K562 (cell line): ENCODE results near the gene ADGRG1. TPM values are rescaled to one million over a fixed set of nuclear protein-coding genes. Genes with fewer than 3 reads are reported as not detected.

Experiments
- BRF1 ChIP-seq: IDR thresholded peaks from 3 replicates; pipeline ENCODE4 v1.6.1; 2011; ENCODE audit warnings: borderline replicate concordance, mild to moderate bottlenecking; ENCODE audit not compliant: insufficient read length; ENCODE audit errors: extremely low read depth
- FOXK2 ChIP-seq, 2 experiments: fragments of 450-650 bp; IDR thresholded peaks in 1 of 2; conservative IDR thresholded peaks in 1 of 2; 2 replicates each; pipeline ENCODE4 v1.6.1; 2016; ENCODE audit warnings: low read depth in 2 of 2, mild to moderate bottlenecking in 1 of 2
- ILK ChIP-seq: fragments of 450-650 bp; IDR thresholded peaks from 2 replicates; pipeline ENCODE4 v1.6.1; 2016; ENCODE audit warnings: missing genetic modification characterization, low read depth, mild to moderate bottlenecking, missing compliant biosample characterization, moderate library complexity, borderline replicate concordance
- NBN ChIP-seq: fragments of 450-650 bp; IDR thresholded peaks from 2 replicates; pipeline ENCODE4 v1.6.1; 2016; ENCODE audit warnings: low read depth, mild to moderate bottlenecking
- NFE2 ChIP-seq: IDR thresholded peaks from 2 replicates; pipeline ENCODE4 v1.6.1; 2014; ENCODE audit warnings: antibody characterized with exemption, low read depth
- NONO ChIP-seq, 2 experiments: fragments of 200-400 bp in 1 of 2; fragments of 450-650 bp in 1 of 2; formaldehyde crosslinking in 1 of 2; IDR thresholded peaks; 2 replicates each; pipeline ENCODE4 v1.6.1; 2017; ENCODE audit warnings: low read depth in 2 of 2, mild to moderate bottlenecking in 2 of 2, moderate library complexity in 2 of 2, low read length in 1 of 2
- POLR3A ChIP-seq: IDR thresholded peaks from 2 replicates; pipeline ENCODE4 v1.6.1; 2011; ENCODE audit warnings: borderline replicate concordance, mild to moderate bottlenecking, moderate library complexity; ENCODE audit not compliant: insufficient read length, insufficient read depth; ENCODE audit errors: extremely low read depth
- SMARCE1 ChIP-seq: fragments of 450-650 bp; IDR thresholded peaks from 2 replicates; pipeline ENCODE4 v1.7.1; 2016; ENCODE audit warnings: mild to moderate bottlenecking
- TCF3 ChIP-seq: sonication (generic); formaldehyde crosslinking; IDR thresholded peaks from 2 replicates; pipeline ENCODE4 v1.4.0; 2020; ENCODE audit warnings: mild to moderate bottlenecking, missing genetic modification reagents
- TOE1 ChIP-seq, 2 experiments: fragments of 450-650 bp in 1 of 2; sonication (generic) in 1 of 2; formaldehyde crosslinking in 1 of 2; IDR thresholded peaks; 2 replicates each; pipeline versions ENCODE4 v1.7.1 to v1.8.0; 2016 to 2022; ENCODE audit warnings: borderline replicate concordance in 2 of 2, mild to moderate bottlenecking in 2 of 2, antibody characterized with exemption in 1 of 2, inconsistent platforms in 1 of 2, low read depth in 1 of 2, missing genetic modification reagents in 1 of 2, moderate library complexity in 1 of 2
- XRCC3 ChIP-seq: fragments of 450-650 bp; IDR thresholded peaks from 2 replicates; pipeline ENCODE4 v1.6.1; 2017; ENCODE audit warnings: mild to moderate bottlenecking, moderate library complexity
- YBX1 ChIP-seq: fragments of 450-650 bp; IDR thresholded peaks from 2 replicates; pipeline ENCODE4 v1.7.1; 2016; ENCODE audit warnings: mild to moderate bottlenecking
- ZNF197 ChIP-seq: fragments of 200-800 bp; sonication (Bioruptor generic); IDR thresholded peaks from 2 replicates; pipeline ENCODE4 v1.6.1; 2016; ENCODE audit warnings: low read depth, missing genetic modification characterization, missing compliant biosample characterization
- ZNF583 ChIP-seq: fragments of 250-450 bp; sonication (Bioruptor Pico); IDR thresholded peaks from 2 replicates; pipeline ENCODE4 v1.4.0; 2020
- ZSCAN29 ChIP-seq: fragments of 450-650 bp; IDR thresholded peaks from 2 replicates; pipeline ENCODE4 v1.6.1; 2017
- polyA plus RNA-seq, 8 experiments: library from polyadenylated mRNA; depleted of rRNA in 4 of 8; stranded (reverse) in 5 of 8; unstranded in 3 of 8; fragments of >200 nt; fragmentation: Nextera tagmentation in 2 of 8; fragmentation: Illumina TruSeq in 1 of 8; extraction: Ambion mirVana in 2 of 8; extraction: Trizol in 1 of 8; gene quantifications; 2 replicates each; pipeline versions ENCODE4 v1.2.1 to v1.2.3, GENCODE V29; 2011 to 2014; ENCODE audit warnings: inconsistent platforms in 1 of 8, missing spikeins in 1 of 8
- total RNA-seq, 7 experiments: library from RNA; depleted of rRNA in 6 of 7; stranded (reverse); fragments of >200 nt in 6 of 7; fragmentation: Illumina TruSeq in 2 of 7; extraction: Trizol in 2 of 7; gene quantifications; 2 replicates each; pipeline versions ENCODE4 v1.2.1 to v1.2.3, GENCODE V29; 2011 to 2021; ENCODE audit warnings: low replicate concordance in 1 of 7
- TF ChIP-seq, protein P1 (sequence below): sonication (generic); formaldehyde crosslinking; IDR thresholded peaks from 2 replicates; pipeline ENCODE4 v1.9.0; 2022; ENCODE audit warnings: mild to moderate bottlenecking, missing genetic modification reagents
- TF ChIP-seq, protein P2 (sequence below): fragments of 450-650 bp; IDR thresholded peaks from 2 replicates; pipeline ENCODE4 v1.6.1; 2016; ENCODE audit warnings: mild to moderate bottlenecking, moderate library complexity

Gene ADGRG1
- total and polyA plus RNA-seq, 9 of the 15 experiments (the other 6 are each of a cell fraction or from before 2014, with no cell fraction given) = 0.04 to 0.31 (median 0.16) TPM; not detected in 6

DNA sequence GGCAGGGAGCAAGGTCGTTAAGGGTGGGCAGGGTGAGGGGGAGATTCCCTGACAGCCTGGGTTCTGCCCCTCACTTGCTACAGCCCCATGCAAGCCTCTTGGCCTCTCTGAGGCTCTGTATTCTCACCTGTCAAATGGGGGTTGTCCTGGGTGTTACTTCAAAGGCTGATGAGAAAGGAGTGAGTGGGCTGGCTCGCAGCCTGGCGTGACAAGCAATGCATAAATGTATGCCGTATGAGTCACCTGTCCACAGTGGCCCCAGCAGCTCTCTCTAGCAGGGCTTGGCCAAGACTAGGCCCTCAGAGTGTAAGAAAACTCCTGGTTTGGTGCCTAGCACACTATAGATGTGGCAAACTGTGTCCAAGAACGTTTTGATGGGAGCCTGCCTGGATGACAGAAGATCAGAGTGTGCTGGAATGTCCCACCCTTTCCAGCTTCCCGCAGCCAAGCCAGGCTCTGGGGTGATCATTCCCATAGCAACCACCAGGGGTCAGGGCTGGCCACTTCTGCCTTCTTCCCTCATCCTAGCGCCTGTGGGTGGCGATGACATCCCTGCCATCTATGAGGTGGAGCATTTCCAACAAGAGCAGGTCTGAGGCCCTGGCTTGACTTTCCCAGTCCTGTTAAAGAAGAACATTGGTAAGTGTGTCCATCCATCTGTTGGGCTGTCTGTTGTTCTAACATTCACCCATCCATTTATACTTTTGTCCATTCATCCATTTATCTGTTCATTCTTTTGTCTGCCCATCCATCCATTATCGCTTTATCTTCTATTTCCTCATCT, 37.2 kb upstream of the ADGRG1 start (continued):
- TF ChIP-seq, protein P1, sequence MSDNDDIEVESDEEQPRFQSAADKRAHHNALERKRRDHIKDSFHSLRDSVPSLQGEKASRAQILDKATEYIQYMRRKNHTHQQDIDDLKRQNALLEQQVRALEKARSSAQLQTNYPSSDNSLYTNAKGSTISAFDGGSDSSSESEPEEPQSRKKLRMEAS = no peak
- TF ChIP-seq, protein P2, sequence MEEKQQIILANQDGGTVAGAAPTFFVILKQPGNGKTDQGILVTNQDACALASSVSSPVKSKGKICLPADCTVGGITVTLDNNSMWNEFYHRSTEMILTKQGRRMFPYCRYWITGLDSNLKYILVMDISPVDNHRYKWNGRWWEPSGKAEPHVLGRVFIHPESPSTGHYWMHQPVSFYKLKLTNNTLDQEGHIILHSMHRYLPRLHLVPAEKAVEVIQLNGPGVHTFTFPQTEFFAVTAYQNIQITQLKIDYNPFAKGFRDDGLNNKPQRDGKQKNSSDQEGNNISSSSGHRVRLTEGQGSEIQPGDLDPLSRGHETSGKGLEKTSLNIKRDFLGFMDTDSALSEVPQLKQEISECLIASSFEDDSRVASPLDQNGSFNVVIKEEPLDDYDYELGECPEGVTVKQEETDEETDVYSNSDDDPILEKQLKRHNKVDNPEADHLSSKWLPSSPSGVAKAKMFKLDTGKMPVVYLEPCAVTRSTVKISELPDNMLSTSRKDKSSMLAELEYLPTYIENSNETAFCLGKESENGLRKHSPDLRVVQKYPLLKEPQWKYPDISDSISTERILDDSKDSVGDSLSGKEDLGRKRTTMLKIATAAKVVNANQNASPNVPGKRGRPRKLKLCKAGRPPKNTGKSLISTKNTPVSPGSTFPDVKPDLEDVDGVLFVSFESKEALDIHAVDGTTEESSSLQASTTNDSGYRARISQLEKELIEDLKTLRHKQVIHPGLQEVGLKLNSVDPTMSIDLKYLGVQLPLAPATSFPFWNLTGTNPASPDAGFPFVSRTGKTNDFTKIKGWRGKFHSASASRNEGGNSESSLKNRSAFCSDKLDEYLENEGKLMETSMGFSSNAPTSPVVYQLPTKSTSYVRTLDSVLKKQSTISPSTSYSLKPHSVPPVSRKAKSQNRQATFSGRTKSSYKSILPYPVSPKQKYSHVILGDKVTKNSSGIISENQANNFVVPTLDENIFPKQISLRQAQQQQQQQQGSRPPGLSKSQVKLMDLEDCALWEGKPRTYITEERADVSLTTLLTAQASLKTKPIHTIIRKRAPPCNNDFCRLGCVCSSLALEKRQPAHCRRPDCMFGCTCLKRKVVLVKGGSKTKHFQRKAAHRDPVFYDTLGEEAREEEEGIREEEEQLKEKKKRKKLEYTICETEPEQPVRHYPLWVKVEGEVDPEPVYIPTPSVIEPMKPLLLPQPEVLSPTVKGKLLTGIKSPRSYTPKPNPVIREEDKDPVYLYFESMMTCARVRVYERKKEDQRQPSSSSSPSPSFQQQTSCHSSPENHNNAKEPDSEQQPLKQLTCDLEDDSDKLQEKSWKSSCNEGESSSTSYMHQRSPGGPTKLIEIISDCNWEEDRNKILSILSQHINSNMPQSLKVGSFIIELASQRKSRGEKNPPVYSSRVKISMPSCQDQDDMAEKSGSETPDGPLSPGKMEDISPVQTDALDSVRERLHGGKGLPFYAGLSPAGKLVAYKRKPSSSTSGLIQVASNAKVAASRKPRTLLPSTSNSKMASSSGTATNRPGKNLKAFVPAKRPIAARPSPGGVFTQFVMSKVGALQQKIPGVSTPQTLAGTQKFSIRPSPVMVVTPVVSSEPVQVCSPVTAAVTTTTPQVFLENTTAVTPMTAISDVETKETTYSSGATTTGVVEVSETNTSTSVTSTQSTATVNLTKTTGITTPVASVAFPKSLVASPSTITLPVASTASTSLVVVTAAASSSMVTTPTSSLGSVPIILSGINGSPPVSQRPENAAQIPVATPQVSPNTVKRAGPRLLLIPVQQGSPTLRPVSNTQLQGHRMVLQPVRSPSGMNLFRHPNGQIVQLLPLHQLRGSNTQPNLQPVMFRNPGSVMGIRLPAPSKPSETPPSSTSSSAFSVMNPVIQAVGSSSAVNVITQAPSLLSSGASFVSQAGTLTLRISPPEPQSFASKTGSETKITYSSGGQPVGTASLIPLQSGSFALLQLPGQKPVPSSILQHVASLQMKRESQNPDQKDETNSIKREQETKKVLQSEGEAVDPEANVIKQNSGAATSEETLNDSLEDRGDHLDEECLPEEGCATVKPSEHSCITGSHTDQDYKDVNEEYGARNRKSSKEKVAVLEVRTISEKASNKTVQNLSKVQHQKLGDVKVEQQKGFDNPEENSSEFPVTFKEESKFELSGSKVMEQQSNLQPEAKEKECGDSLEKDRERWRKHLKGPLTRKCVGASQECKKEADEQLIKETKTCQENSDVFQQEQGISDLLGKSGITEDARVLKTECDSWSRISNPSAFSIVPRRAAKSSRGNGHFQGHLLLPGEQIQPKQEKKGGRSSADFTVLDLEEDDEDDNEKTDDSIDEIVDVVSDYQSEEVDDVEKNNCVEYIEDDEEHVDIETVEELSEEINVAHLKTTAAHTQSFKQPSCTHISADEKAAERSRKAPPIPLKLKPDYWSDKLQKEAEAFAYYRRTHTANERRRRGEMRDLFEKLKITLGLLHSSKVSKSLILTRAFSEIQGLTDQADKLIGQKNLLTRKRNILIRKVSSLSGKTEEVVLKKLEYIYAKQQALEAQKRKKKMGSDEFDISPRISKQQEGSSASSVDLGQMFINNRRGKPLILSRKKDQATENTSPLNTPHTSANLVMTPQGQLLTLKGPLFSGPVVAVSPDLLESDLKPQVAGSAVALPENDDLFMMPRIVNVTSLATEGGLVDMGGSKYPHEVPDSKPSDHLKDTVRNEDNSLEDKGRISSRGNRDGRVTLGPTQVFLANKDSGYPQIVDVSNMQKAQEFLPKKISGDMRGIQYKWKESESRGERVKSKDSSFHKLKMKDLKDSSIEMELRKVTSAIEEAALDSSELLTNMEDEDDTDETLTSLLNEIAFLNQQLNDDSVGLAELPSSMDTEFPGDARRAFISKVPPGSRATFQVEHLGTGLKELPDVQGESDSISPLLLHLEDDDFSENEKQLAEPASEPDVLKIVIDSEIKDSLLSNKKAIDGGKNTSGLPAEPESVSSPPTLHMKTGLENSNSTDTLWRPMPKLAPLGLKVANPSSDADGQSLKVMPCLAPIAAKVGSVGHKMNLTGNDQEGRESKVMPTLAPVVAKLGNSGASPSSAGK = no peak
- TF ChIP-seq BRF1 = no peak
- TF ChIP-seq POLR3A = no peak
- TF ChIP-seq SMARCE1 = no peak
- TF ChIP-seq TCF3 = no peak
- no peak for TF ChIP-seq YBX1
- no peak for TF ChIP-seq NBN
- no peak for TF ChIP-seq ILK (tag)
- no peak for TF ChIP-seq ZNF197 (CRISPR knock-in tag)
- TF ChIP-seq TOE1 (IDR thresholded peaks at IDR 0.05; ENCODE audit: borderline replicate concordance) = no peak
- TF ChIP-seq TOE1 (CRISPR knock-in tag; IDR thresholded peaks at IDR 0.05; ENCODE audit: borderline replicate concordance, low read depth) = no peak
- no peak for TF ChIP-seq NFE2
- no peak for TF ChIP-seq XRCC3
- no peak for TF ChIP-seq ZNF583
- TF ChIP-seq NONO (IDR thresholded peaks at IDR 0.05; ENCODE audit: low read depth in 2 of 2, low read length in 1 of 2) = no peak
- TF ChIP-seq FOXK2 (conservative IDR thresholded peaks at IDR 0.05 in 1 of 2, IDR thresholded peaks at IDR 0.05 in 1 of 2; ENCODE audit: low read depth in 2 of 2) = no peak
- no peak for TF ChIP-seq ZSCAN29
